ENCODE results near the gene SYCE1L. TPM values are rescaled to one million over a fixed set of nuclear protein-coding genes. Genes with fewer than 3 reads are reported as not detected.

Gene SYCE1L
- total RNA-seq, 1 experiment from 2014 or later: 0.52 TPM

DNA sequence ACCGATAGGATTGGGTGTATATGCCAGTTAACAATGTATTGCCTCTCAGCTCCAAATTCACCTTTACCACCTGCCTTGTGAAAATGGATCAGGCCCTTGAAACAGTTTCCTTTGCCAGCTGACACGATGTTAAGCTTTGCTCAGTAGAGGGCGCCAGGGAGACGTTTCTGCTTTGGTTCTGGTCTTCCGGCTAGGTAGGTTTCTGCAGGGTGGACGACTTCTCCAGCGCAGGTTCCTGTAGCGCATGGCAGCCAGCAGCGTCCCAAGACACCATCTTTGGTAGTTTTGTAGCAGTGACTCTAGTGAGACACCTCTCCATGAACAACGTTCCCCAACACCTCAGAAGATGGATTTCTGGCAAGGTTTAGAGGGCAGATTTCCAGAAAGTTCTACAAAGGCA, 24.0 kb downstream of the SYCE1L start:
- Histone ChIP-seq H2AFZ (ENCODE audit: low read length) (no peak overlapping the region), H3K27me3 (ENCODE audit: low read length) (no peaks in the 10 kb centered on the region), H3K4me3 (ENCODE audit: low read length) (no peak overlapping the region), H3K4me2 (ENCODE audit: low read depth, low read length, poor library complexity, severe bottlenecking) (no peak overlapping the region), H3K9me3 (ENCODE audit: low read length) (no peaks in the 10 kb centered on the region), H3K9ac (ENCODE audit: low read length) (no peak overlapping the region), H3K4me1 (ENCODE audit: low read length) (no peaks in the 10 kb centered on the region), H4K20me1 (ENCODE audit: insufficient read depth, low read depth, low read length) (no peaks in the 10 kb centered on the region), H3K9me2 (replicated peaks; ENCODE audit: insufficient read depth, low read length) (no peaks in the 10 kb centered on the region), H3K79me2 (ENCODE audit: low read length) (no peaks in the 10 kb centered on the region), H3K27ac (ENCODE audit: low read length) (no peak overlapping the region), H3K36me3 (ENCODE audit: insufficient read depth, low read length) (no peaks in the 10 kb centered on the region)
- peak; percentile 74 for DNase-seq

DNA sequence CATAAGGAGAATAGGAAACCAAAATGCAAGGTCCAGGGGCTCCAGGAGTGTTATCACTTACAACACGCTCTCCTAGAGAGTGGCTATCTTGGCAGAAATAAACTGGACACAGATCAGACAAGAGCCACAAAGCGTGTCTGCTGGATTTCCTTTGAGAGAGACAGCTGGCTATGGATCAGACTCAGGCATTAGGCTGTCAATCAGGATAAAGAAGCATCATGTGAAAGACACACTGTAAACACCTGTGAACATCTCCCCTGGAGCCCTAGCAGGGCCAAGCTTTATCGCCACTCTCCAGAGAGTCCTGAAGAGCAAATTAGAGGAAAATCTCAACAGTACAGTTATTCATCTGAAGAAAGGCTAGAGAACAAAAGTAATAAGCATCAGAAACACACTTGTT, 26.0 kb downstream of the SYCE1L start:
- Histone ChIP-seq H3K4me1 (ENCODE audit: low read length) (no peaks in the 10 kb centered on the region), H4K20me1 (ENCODE audit: insufficient read depth, low read depth, low read length) (no peaks in the 10 kb centered on the region)

DNA sequence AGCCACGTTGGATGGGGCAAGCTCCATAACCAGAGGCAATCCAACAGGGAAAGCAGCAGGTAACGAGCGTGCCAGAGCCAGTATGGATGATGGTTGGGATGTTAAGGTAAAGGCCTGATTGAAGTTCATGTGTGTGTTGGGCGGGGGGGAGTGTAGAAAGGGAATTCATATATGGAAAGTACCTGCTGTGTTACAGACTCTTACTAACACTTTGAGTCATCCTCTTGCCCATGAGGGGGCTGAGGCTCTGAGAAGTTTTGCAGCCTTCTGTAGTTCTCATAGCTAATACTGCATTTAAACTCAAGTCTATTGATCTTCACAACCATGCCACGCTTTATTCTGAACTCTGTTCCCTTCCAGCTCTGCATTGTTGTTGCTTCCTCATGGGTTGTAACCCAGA, 28.5 kb downstream of the SYCE1L start:
- H4K20me1 ChIP-seq (ENCODE audit: insufficient read depth, low read depth, low read length): no peaks in the 10 kb centered on the region
- H2AFZ ChIP-seq (ENCODE audit: low read length): no peak overlapping the region
- H3K27ac ChIP-seq (ENCODE audit: low read length): no peak overlapping the region
- H3K27me3 ChIP-seq (ENCODE audit: low read length): no peaks in the 10 kb centered on the region
- no peaks in the 10 kb centered on the region for H3K9me2 ChIP-seq (replicated peaks; ENCODE audit: insufficient read depth, low read length)
- H3K9me3 ChIP-seq (ENCODE audit: low read length): no peaks in the 10 kb centered on the region
- H3K4me3 ChIP-seq (ENCODE audit: low read length): no peak overlapping the region
- no peaks in the 10 kb centered on the region for H3K4me1 ChIP-seq (ENCODE audit: low read length)
- H3K36me3 ChIP-seq (ENCODE audit: insufficient read depth, low read length): no peaks in the 10 kb centered on the region
- no peak overlapping the region for H3K4me2 ChIP-seq (ENCODE audit: low read depth, low read length, poor library complexity, severe bottlenecking)
- DNase-seq: no peak
- no peaks in the 10 kb centered on the region for H3K79me2 ChIP-seq (ENCODE audit: low read length)
- no peak overlapping the region for H3K9ac ChIP-seq (ENCODE audit: low read length)

More for the DNA sequence above, 26.0 kb downstream of the SYCE1L start:
- H3K36me3 ChIP-seq (ENCODE audit: insufficient read depth, low read length): no peaks in the 10 kb centered on the region
- H3K79me2 ChIP-seq (ENCODE audit: low read length): no peaks in the 10 kb centered on the region
- no peaks in the 10 kb centered on the region for H3K27me3 ChIP-seq (ENCODE audit: low read length)
- no peak overlapping the region for H3K27ac ChIP-seq (ENCODE audit: low read length)
- H3K9me2 ChIP-seq (replicated peaks; ENCODE audit: insufficient read depth, low read length): no peaks in the 10 kb centered on the region
- H3K9me3 ChIP-seq (ENCODE audit: low read length): no peaks in the 10 kb centered on the region
- no peak overlapping the region for H3K4me2 ChIP-seq (ENCODE audit: low read depth, low read length, poor library complexity, severe bottlenecking)
- no peak overlapping the region for H3K4me3 ChIP-seq (ENCODE audit: low read length)
- no peak overlapping the region for H3K9ac ChIP-seq (ENCODE audit: low read length)
- no peak for DNase-seq
- no peak overlapping the region for H2AFZ ChIP-seq (ENCODE audit: low read length)

DNA sequence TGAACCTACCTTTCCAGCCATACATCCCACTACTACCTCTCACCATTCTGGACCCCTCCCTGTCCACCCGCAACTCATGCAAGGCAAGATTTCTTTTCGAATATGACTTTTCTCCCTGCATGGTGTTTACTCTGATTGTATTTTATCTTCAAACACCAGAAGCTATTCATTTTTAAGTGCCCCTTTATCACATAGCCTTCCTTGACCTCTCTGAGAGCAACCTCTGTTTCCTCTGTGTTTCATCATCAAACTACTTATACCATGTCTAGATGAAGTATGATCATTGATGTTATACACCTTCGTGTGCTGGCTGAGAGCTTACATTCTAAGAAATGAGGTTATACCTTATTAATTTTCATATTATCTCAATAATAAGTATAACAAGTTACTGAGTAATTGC, 31.8 kb downstream of the SYCE1L start:
- Histone ChIP-seq H3K4me3 (ENCODE audit: low read length) (no peak overlapping the region), H3K27ac (ENCODE audit: low read length) (no peak overlapping the region), H4K20me1 (ENCODE audit: insufficient read depth, low read depth, low read length) (no peaks in the 10 kb centered on the region), H3K79me2 (ENCODE audit: low read length) (no peaks in the 10 kb centered on the region), H3K36me3 (ENCODE audit: insufficient read depth, low read length) (no peaks in the 10 kb centered on the region), H3K9me3 (ENCODE audit: low read length) (no peaks in the 10 kb centered on the region), H3K9ac (ENCODE audit: low read length) (no peak overlapping the region), H3K4me1 (ENCODE audit: low read length) (no peaks in the 10 kb centered on the region), H3K4me2 (ENCODE audit: low read depth, low read length, poor library complexity, severe bottlenecking) (no peak overlapping the region), H3K27me3 (ENCODE audit: low read length) (no peaks in the 10 kb centered on the region), H2AFZ (ENCODE audit: low read length) (no peak overlapping the region), H3K9me2 (replicated peaks; ENCODE audit: insufficient read depth, low read length) (no peaks in the 10 kb centered on the region)
- DNase-seq: no peak

DNA sequence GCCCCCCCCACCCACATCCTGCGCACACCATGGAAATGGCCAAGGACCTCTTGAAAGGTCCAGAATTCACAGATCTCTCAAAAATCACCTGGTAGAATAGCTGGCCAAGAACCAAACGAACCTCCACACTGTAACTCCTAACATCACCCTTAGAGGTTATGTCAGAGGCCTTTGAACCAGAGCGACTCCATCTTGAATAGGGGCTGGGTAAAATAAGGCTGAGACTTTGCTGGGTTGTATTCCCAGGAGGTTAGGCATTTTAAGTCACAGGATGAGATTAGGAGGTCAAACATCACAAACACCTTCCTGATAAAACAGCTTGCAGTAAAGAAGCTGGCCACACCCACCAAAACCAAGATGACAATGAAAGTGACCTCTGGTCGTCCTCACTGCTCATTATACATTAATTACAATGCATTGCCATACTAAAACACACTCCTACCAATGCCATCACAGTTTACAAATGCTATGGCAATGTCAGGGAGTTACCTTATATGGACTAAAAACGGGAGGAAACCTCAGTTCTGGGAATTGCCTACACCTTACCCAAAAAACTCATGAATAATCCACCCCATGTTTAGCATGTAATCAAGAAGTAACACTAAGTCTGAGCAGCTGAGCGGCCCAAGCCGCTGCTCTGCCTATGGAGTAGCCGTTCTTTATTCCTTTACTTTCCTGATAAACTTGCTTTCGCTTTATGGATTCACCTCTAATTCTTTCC, 34.8 kb downstream of the SYCE1L start:
- no peaks in the 10 kb centered on the region for H3K79me2 ChIP-seq (ENCODE audit: low read length)
- H3K4me3 ChIP-seq (ENCODE audit: low read length): no peak overlapping the region
- no peaks in the 10 kb centered on the region for H3K9me2 ChIP-seq (replicated peaks; ENCODE audit: insufficient read depth, low read length)
- H3K27me3 ChIP-seq (ENCODE audit: low read length): no peaks in the 10 kb centered on the region
- H3K27ac ChIP-seq (ENCODE audit: low read length): no peak overlapping the region
- peaks cover 14% of the 10 kb centered on the region for H3K4me1 ChIP-seq (ENCODE audit: low read length)
- DNase-seq: no peak
- no peaks in the 10 kb centered on the region for H4K20me1 ChIP-seq (ENCODE audit: insufficient read depth, low read depth, low read length)
- no peak overlapping the region for H3K4me2 ChIP-seq (ENCODE audit: low read depth, low read length, poor library complexity, severe bottlenecking)
- no peak overlapping the region for H2AFZ ChIP-seq (ENCODE audit: low read length)
- no peaks in the 10 kb centered on the region for H3K9me3 ChIP-seq (ENCODE audit: low read length)
- H3K36me3 ChIP-seq (ENCODE audit: insufficient read depth, low read length): no peaks in the 10 kb centered on the region
- H3K9ac ChIP-seq (ENCODE audit: low read length): no peak overlapping the region

DNA sequence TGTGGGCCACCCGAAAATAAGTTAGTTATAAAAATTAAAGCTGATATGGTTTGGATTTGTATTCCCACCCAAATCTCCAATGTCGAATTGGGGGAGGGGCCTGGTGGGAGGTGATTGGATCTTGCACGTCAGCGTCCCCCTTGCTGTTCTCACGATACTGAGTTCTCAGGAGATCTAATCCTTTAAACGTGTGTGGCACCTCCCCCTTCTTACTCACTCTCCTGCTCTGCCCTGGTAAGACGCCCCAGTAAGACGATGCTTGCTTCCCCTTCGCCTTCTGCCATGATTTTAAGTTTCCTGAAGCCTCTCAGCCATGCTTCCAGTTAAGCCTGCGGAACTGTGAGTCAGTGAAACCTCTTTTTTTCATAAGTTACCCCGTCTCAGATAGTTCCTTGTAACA, 35.4 kb downstream of the SYCE1L start:
- Histone ChIP-seq H3K27ac (ENCODE audit: low read length) (no peak overlapping the region), H3K4me1 (ENCODE audit: low read length) (peaks cover 18% of the 10 kb centered on the region), H2AFZ (ENCODE audit: low read length) (no peak overlapping the region), H4K20me1 (ENCODE audit: insufficient read depth, low read depth, low read length) (no peaks in the 10 kb centered on the region), H3K4me3 (ENCODE audit: low read length) (no peak overlapping the region), H3K27me3 (ENCODE audit: low read length) (no peaks in the 10 kb centered on the region), H3K36me3 (ENCODE audit: insufficient read depth, low read length) (no peaks in the 10 kb centered on the region), H3K9me2 (replicated peaks; ENCODE audit: insufficient read depth, low read length) (no peaks in the 10 kb centered on the region), H3K9ac (ENCODE audit: low read length) (no peak overlapping the region), H3K79me2 (ENCODE audit: low read length) (no peaks in the 10 kb centered on the region), H3K9me3 (ENCODE audit: low read length) (no peaks in the 10 kb centered on the region), H3K4me2 (ENCODE audit: low read depth, low read length, poor library complexity, severe bottlenecking) (no peak overlapping the region)
- no peak for DNase-seq

DNA sequence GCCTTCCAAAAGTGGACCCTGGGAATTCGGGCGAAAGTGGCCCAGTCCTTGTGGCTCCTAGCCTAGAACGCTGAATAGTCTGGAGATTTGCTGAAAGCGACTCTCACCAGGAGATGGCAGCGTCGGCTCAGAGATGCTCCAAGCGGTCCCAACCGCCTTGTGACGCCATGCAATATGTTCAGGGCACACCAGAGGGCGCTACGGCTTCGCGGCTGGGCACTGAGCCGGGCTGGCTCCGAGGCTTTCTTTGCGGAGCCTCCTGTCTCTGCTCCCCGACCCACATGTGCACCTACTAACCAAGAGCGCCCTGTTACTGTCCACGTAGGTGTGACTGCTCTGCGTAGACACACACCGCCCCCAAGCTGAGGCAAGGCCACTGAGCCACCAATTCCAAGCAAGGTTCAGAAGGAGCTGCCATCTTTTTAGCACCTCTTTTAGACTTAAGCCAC, 36.9 kb downstream of the SYCE1L start:
- H3K9ac ChIP-seq (ENCODE audit: low read length): no peak overlapping the region
- no peak overlapping the region for H2AFZ ChIP-seq (ENCODE audit: low read length)
- H3K4me2 ChIP-seq (ENCODE audit: low read depth, low read length, poor library complexity, severe bottlenecking): no peak overlapping the region
- no peaks in the 10 kb centered on the region for H3K9me2 ChIP-seq (replicated peaks; ENCODE audit: insufficient read depth, low read length)
- H3K4me1 ChIP-seq (ENCODE audit: low read length): peaks cover 18% of the 10 kb centered on the region
- H3K27me3 ChIP-seq (ENCODE audit: low read length): no peaks in the 10 kb centered on the region
- peak; percentile 95 for DNase-seq
- no peaks in the 10 kb centered on the region for H3K79me2 ChIP-seq (ENCODE audit: low read length)
- no peak overlapping the region for H3K4me3 ChIP-seq (ENCODE audit: low read length)
- no peaks in the 10 kb centered on the region for H3K9me3 ChIP-seq (ENCODE audit: low read length)
- H3K36me3 ChIP-seq (ENCODE audit: insufficient read depth, low read length): no peaks in the 10 kb centered on the region
- H4K20me1 ChIP-seq (ENCODE audit: insufficient read depth, low read depth, low read length): no peaks in the 10 kb centered on the region
- H3K27ac ChIP-seq (ENCODE audit: low read length): no peak overlapping the region

DNA sequence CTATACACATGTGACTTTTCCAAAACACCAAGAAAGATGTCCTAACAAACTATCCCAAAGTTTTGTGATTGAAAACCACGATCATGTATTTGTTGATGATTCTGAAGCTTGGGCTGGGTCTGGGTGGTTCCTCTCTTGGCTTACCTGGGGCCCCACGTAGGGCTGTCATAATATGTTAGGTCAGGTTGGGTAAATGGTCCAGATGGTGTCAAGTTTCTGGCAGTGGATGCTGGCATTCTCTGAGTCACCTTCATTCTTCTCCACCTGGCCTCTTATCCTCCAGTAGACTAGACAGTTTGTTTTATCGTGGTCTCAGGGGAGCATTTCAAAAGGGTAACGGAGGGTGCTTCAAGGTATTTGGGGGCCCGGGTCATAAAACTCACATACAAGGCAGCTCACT, 39.4 kb downstream of the SYCE1L start:
- no peak for DNase-seq
- no peak overlapping the region for H3K4me3 ChIP-seq (ENCODE audit: low read length)
- no peak overlapping the region for H3K4me2 ChIP-seq (ENCODE audit: low read depth, low read length, poor library complexity, severe bottlenecking)
- H2AFZ ChIP-seq (ENCODE audit: low read length): no peak overlapping the region
- no peaks in the 10 kb centered on the region for H3K9me3 ChIP-seq (ENCODE audit: low read length)
- no peaks in the 10 kb centered on the region for H3K9me2 ChIP-seq (replicated peaks; ENCODE audit: insufficient read depth, low read length)
- H3K9ac ChIP-seq (ENCODE audit: low read length): no peak overlapping the region
- H4K20me1 ChIP-seq (ENCODE audit: insufficient read depth, low read depth, low read length): no peaks in the 10 kb centered on the region
- H3K79me2 ChIP-seq (ENCODE audit: low read length): no peaks in the 10 kb centered on the region
- H3K4me1 ChIP-seq (ENCODE audit: low read length): peaks cover 18% of the 10 kb centered on the region
- no peaks in the 10 kb centered on the region for H3K27me3 ChIP-seq (ENCODE audit: low read length)
- no peak overlapping the region for H3K27ac ChIP-seq (ENCODE audit: low read length)
- H3K36me3 ChIP-seq (ENCODE audit: insufficient read depth, low read length): no peaks in the 10 kb centered on the region

Data from Karpas-422 (cell line).